HG03045 (cell line): ENCODE results near the gene DPYD.

Experiments
- ATAC-seq: cut with Tn5 transposase; IDR thresholded peaks from one replicate; pipeline ENCODE4 v1.9.1; 2021; ENCODE audit warnings: mild to moderate bottlenecking, moderate library complexity; ENCODE audit not compliant: unreplicated experiment

Gene DPYD

DNA sequence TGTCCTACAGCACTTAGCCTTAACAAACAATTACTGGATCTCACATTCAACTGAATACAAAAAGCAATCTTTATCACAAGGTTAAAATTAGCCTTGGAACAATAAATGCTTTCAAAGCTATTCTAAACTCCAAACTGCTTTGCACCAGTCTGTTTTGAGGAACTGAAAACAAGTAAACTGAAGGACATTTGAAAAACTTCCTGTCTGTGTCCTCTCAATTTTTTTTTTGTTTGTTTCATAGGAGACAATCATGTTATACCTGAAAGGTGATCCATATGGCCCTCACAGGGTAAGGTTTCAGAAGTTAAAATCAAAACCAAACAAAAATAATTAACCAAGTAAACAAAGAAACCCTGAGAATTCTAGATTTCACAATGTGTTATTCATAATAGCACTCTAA lies 459.1 kb downstream of the DPYD start:
- peak; percentile 78 for ATAC-seq

- no peak for ATAC-seq
Measured at GRCh38 chr1:97457446-97458089, 463.3 kb downstream of the DPYD start.

- ATAC-seq: no peak
Measured at GRCh38 chr1:97451944-97452343, 468.9 kb downstream of the DPYD start.

DNA sequence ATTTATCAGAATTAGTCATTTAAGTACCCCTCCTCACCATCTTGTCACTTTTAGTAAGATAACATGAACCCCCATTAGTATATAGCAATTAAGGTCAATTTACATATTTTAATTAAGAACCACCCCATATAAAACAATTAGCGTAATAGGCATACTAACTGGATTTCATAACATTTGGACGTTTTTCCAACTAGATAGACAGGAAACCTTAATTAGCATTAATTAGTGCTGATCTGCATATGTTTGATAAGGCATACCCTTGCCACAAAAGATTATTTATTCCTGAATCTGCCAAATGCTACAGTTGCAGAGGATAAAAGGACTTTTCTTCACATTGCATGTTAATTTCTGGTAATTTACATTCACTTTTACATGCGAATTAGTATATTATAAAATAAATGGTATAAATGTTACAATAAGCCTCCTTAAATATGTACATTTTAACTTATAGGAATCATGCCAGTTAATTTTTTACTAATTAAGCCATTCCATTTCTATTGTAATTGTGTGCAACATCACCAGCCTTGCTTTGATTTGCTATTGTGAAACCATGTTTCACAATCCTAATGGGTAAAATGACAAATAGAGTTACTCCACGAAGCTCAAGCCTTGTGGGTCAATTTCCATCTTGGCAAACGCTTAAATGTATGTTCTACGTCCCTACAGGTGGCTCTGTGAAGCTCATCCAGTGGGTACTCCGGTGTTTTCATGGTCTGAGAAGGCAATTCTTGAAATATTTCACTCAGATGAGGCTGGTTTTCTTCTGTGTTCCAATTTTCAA lies 469.6 kb downstream of the DPYD start:
- no peak for ATAC-seq

DNA sequence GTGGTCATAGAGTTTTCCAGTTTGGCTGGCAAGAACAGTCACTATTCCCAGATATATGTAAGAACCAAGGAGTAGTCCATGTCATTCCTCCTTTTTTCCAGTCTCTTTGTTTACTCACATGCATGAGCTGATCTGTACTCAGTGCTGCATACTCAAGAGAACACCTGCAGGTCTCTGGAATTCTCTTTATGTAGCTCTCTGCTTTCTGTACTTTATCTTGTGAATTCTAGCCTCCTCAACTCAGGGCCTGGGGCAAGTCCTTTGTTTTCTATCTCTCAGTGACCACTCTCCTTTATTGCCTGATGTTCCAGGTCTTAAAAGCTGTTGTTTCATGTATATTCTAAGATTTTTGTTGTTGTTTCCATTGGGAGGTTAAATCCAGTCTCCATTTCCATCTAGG lies 478.9 kb downstream of the DPYD start:
- no peak for ATAC-seq

DNA sequence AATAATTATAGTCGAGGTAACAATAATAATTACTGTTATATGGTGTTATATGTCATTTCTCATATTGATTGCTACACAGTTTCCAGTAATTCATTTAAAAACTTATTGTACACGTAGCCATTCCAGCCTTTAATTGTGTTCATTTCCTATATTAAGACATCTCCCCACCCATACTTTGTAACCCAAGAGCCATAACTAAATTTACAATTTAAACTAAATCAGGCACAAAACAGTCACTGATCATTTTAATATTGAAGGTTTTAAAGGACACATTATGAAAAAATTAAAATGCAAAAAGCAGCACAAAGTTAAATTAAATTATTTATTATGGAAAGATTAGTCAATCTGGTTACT lies 487.0 kb downstream of the DPYD start:
- no peak for ATAC-seq

DNA sequence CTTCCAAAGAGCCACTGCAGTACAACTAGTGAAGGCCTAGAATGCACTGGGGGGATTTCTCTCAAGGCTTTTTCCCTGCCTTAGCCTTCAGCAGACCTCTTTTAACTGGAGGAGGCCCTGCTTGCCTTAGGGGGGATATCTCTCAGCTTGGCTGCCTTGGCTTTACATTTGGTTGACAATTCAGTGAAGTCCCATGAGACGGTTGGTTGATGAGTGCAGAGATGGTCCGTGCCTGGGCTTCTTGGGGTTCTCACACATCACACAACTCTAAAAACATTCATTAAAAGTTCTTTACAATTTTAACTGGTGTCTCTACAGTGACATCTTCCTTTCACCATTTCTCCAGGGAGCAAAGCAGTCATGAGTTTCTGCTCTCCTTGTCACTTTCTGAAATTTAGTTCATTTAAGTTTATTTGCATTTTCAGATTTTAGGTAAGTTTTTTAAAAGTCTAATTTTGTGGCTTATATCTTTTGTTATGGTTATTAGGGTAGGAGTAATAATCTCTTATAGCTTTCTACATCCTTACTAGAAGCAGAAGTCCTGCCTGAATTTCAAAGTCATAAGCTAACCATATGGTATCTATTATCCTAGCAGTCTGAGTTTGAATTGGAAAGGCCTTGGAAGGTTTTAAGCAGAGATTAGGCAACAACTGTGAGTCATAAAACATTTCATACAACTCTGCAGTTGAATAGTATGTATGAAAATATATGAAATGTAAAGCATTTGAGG lies 487.6 kb downstream of the DPYD start:
- ATAC-seq: no peak

DNA sequence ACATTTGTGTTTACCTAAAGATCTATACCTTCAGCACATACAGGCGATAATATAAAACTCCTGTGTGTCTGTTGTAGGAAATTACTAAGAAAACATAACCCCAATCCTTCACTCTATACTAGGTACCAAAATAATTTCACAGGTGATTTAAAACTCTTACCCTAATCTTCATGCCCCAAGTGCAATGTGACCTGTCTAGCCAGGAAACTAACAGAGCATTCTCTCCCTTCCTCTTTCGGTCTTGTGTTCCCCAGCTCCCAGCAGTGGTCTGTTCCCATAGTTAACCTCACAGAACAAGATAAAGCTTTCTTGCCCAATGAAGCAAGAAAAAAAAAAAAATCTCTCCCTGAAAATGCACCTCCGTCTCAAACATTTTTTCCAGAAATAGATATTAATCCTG lies 493.5 kb downstream of the DPYD start:
- no peak for ATAC-seq

DNA sequence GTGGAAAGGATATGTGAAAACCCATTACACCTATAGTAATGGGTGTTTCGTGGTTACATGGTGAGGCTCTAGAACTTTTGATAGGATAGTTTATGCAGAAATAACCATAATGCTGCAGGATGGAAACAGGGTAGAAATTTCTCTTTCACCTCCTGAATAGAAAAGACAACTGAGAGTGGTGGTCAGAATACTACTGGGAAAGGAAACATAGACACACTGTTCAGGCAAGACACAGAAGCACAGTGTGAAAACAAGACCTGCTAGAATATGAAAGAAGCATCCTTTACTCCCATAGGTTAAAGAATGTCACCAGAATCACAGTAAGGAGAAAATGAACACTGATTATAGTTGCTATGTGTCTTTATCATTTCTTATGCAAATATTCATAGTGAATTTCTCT lies 496.6 kb downstream of the DPYD start:
- no peak for ATAC-seq

DNA sequence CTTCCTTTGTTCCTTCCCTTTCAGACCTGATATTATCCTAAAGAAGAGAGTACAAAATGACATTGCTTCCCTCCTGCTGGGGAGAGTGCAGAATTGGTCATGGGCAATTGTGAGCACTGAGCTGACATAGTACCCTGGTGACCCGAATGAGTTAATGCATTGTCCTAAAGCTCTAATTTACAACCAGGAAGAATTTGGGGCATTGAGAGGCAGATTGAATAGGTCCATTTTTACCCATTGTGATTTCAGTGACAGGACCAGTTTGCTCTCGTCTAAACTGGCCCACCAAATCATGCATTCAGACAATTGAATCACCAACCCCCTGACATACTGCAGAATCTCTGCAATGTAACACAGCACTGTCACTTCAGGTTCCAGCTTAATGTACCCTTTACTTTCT lies 497.4 kb downstream of the DPYD start:
- ATAC-seq: no peak

GRCh38 chr1:97417661-97418060 lies 503.2 kb downstream of the DPYD start:
- no peak for ATAC-seq

DNA sequence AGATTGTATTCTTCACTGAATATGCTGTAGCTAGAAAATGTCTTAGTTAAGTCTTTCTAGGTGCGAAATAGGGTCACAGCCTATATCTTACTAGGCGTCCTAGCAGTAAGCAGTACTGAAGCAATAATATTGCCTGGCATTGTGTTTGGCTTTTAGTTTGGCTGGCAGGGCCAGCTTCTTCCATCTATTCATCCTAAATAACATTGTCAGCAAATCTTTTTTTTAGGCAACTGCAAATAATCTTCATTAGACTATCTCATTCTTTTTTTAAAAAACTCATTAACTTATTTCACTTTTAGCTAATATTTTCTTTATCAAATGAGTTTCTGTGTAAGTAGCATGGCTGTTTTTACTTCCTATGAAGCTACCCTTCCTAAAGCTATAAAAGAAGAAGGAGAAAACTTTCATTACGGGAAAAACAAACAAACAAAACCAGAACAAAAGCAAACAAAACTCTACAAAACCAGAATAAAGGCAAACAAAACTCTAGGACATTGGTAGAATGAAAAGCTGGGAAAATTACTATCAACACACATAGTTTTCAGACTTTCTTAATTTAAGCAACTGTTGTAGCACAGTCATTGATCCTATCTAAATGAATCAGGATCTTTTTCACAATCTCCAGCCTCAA lies 506.0 kb downstream of the DPYD start:
- ATAC-seq: no peak

GRCh38 chr1:97412737-97413136 lies 508.1 kb downstream of the DPYD start:
- ATAC-seq: no peak

GRCh38 chr1:97412166-97412565 lies 508.7 kb downstream of the DPYD start:
- no peak for ATAC-seq

DNA sequence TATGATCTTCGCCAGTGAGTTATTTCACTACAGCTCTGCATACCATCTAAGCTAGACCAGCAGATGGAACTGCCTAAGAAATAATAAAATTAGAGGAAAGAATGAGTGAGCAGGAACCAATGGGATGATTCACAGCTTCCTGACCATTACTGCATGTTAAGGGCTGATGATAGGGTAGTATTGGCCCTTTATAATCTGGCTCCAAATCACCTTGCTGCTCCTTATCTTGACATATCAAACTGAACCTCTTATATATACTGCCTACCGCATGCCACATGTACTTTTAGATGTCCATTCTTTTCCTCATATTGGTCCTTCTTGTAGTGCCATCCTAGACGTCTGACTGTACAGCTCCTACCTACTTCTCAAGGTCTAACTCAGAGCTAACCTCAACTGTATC lies 524.4 kb downstream of the DPYD start:
- ATAC-seq: no peak

GRCh38 chr1:97392701-97393100 lies 528.1 kb downstream of the DPYD start:
- no peak for ATAC-seq

- ATAC-seq: no peak
Measured at GRCh38 chr1:97385536-97386277, 535.1 kb downstream of the DPYD start.

DNA sequence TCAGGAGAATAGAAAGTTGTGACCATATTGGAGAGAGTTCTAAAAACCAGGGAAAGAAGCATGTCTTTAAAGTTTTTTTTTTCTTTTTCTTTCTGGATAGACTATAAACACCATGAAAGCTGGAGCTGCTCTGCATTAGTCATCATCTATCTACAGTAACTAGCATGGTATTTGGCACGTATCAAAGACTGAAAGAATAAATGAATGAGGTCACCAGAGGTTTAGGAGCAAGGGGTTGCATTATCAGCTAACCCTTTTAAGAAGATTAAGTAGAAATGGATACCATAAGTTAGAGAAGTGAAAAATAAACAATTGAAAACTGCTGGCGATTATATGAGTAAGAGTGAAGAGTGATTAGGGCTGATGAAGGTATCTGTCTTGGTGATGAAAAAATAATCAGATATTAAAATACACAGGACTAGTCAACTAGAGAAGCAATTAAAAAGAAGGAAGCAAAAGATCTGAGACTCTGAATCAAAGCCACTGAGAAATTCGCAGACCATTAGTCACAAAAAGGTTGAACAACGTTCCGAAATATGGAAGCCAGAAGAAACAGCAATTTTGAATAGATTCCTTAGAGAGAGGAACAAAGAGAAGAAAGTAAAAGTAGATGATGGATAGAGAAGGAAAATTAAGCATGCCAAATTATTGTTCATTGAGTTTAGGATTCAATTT lies 536.4 kb downstream of the DPYD start:
- no peak for ATAC-seq

DNA sequence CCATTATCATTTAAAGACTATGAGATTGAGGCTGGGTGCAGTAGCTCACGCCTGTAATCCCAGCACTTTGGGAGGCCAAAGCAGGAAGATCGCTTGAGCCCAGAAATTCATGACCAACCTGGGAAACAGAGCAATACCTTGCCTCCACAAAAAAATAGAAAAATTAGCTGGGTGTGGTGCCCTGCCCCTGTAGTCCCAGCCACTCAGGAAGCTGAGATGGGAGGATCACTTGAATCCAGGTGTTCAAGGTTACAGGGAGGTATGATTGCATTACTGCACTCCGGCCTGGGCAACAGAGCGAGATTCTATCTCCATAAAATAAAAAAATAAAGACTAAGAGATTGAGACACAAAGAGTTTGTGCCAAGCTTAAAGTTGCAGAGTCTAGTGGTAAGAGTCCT lies 537.0 kb downstream of the DPYD start:
- ATAC-seq: no peak

GRCh38 chr1:97382206-97382605 lies 538.6 kb downstream of the DPYD start:
- ATAC-seq: no peak
